K562 (cell line): Measurements from ENCODE around the gene SEC14L2. TPM values are rescaled to one million over a fixed set of nuclear protein-coding genes. Genes with fewer than 3 reads are reported as not detected.

ENCODE experiments used
- BMI1 ChIP-seq: fragments of 150-350 bp; IDR thresholded peaks from 2 replicates; pipeline ENCODE4 v1.6.1; 2014; ENCODE audit warnings: low read length
- CBFA2T3 ChIP-seq: fragments of 450-650 bp; IDR thresholded peaks from 2 replicates; pipeline ENCODE4 v1.6.1; 2017
- CCNT2 ChIP-seq: IDR thresholded peaks from 2 replicates; pipeline ENCODE4 v1.6.1; 2011; ENCODE audit warnings: borderline replicate concordance, low read depth, mild to moderate bottlenecking, moderate library complexity, mixed read lengths, low read length; ENCODE audit not compliant: insufficient read length; ENCODE audit errors: extremely low read depth
- CREM ChIP-seq: IDR thresholded peaks from 2 replicates; pipeline ENCODE4 v1.6.1; 2014; ENCODE audit warnings: antibody characterized with exemption, low read depth
- ETV1 ChIP-seq: fragments of 450-650 bp; conservative IDR thresholded peaks from 2 replicates; pipeline ENCODE4 v1.6.1; 2016; ENCODE audit warnings: missing genetic modification characterization, control low read depth, low read depth, missing compliant biosample characterization
- FOXJ2 ChIP-seq: fragments of 200-800 bp; sonication (Bioruptor generic); IDR thresholded peaks from 2 replicates; pipeline ENCODE4 v1.6.1; 2016; ENCODE audit warnings: missing genetic modification characterization, missing compliant biosample characterization
- KDM1A ChIP-seq, 2 experiments: fragments of 450-650 bp; IDR thresholded peaks; 2 replicates each; pipeline ENCODE4 v1.6.1; 2016; ENCODE audit warnings: mild to moderate bottlenecking in 2 of 2
- MAZ ChIP-seq, 2 experiments: fragments of 450-650 bp in 1 of 2; sonication (generic) in 1 of 2; formaldehyde crosslinking; IDR thresholded peaks in 1 of 2; conservative IDR thresholded peaks in 1 of 2; 2 replicates each; pipeline versions ENCODE4 v1.4.0 to v1.5.0; 2020; ENCODE audit warnings: mild to moderate bottlenecking in 1 of 2, missing genetic modification reagents in 1 of 2
- NFYB ChIP-seq: IDR thresholded peaks from 2 replicates; pipeline ENCODE4 v1.6.1; 2011; ENCODE audit warnings: mild to moderate bottlenecking, moderate library complexity; ENCODE audit not compliant: insufficient read length; ENCODE audit errors: extremely low read depth
- NRF1 ChIP-seq, 2 experiments: fragments of 450-650 bp; IDR thresholded peaks in 1 of 2; conservative IDR thresholded peaks in 1 of 2; 2 replicates each; pipeline ENCODE4 v1.6.1; 2014; ENCODE audit warnings: mild to moderate bottlenecking in 2 of 2
- PRMT5 ChIP-seq: sonication (generic); formaldehyde crosslinking; IDR thresholded peaks from 2 replicates; pipeline ENCODE4 v1.5.0; 2020; ENCODE audit warnings: missing genetic modification reagents
- SAP30 ChIP-seq: fragments of 200-600 bp; sonication (generic); IDR thresholded peaks from 2 replicates; pipeline ENCODE4 v1.6.1; 2012; ENCODE audit warnings: borderline replicate concordance, low read depth, mild to moderate bottlenecking, moderate library complexity, low read length, control low read depth, inconsistent platforms; ENCODE audit not compliant: insufficient read depth, poor library complexity, severe bottlenecking
- SIN3A ChIP-seq, 2 experiments: fragments of 150-350 bp in 1 of 2; IDR thresholded peaks; 2 replicates each; pipeline ENCODE4 v1.6.1; 2011 to 2016; ENCODE audit warnings: borderline replicate concordance in 2 of 2, low read depth in 2 of 2, low read length in 2 of 2, mild to moderate bottlenecking in 2 of 2, moderate library complexity in 2 of 2; ENCODE audit not compliant: control insufficient read depth in 1 of 2
- TCF3 ChIP-seq: sonication (generic); formaldehyde crosslinking; IDR thresholded peaks from 2 replicates; pipeline ENCODE4 v1.4.0; 2020; ENCODE audit warnings: mild to moderate bottlenecking, missing genetic modification reagents
- TFAP4 ChIP-seq: sonication (generic); formaldehyde crosslinking; IDR thresholded peaks from 2 replicates; pipeline ENCODE4 v1.8.0; 2022; ENCODE audit warnings: missing genetic modification reagents, mild to moderate bottlenecking, moderate library complexity, borderline replicate concordance
- ZBTB11 ChIP-seq, 3 experiments: fragments of 200-800 bp in 1 of 3; fragments of 250-450 bp in 1 of 3; fragments of 450-650 bp in 1 of 3; sonication (Bioruptor Pico) in 1 of 3; sonication (Bioruptor generic) in 1 of 3; formaldehyde crosslinking in 1 of 3; IDR thresholded peaks; 2 replicates each; pipeline versions ENCODE4 v1.6.1 to v1.8.0; 2016 to 2022; ENCODE audit warnings: mild to moderate bottlenecking in 2 of 3, missing genetic modification characterization in 2 of 3, missing compliant biosample characterization in 1 of 3, moderate library complexity in 1 of 3
- ZBTB17 ChIP-seq: fragments of 450-650 bp; formaldehyde crosslinking; IDR thresholded peaks from 2 replicates; pipeline ENCODE4 v1.4.0; 2020; ENCODE audit warnings: mild to moderate bottlenecking
- ZNF282 ChIP-seq: sonication (generic); formaldehyde crosslinking; IDR thresholded peaks from 2 replicates; pipeline ENCODE4 v1.8.1; 2023; ENCODE audit warnings: missing genetic modification reagents
- polyA plus RNA-seq, 8 experiments: library from polyadenylated mRNA; depleted of rRNA in 4 of 8; stranded (reverse) in 5 of 8; unstranded in 3 of 8; fragments of >200 nt; fragmentation: Nextera tagmentation in 2 of 8; fragmentation: Illumina TruSeq in 1 of 8; extraction: Ambion mirVana in 2 of 8; extraction: Trizol in 1 of 8; gene quantifications; 2 replicates each; pipeline versions ENCODE4 v1.2.1 to v1.2.3, GENCODE V29; 2011 to 2014; ENCODE audit warnings: inconsistent platforms in 1 of 8, missing spikeins in 1 of 8
- total RNA-seq, 7 experiments: library from RNA; depleted of rRNA in 6 of 7; stranded (reverse); fragments of >200 nt in 6 of 7; fragmentation: Illumina TruSeq in 2 of 7; extraction: Trizol in 2 of 7; gene quantifications; 2 replicates each; pipeline versions ENCODE4 v1.2.1 to v1.2.3, GENCODE V29; 2011 to 2021; ENCODE audit warnings: low replicate concordance in 1 of 7

The SEC14L2 gene
- total and polyA plus RNA-seq, 9 of the 15 experiments (the other 6 are each of a cell fraction or from before 2014, with no cell fraction given), result 0.03 to 0.17 (median 0.10) TPM

GRCh38 chr22:30425616-30426387 is 29.0 kb downstream of the SEC14L2 start, which contains the start of gene MTFP1 (continued):
- TF ChIP-seq TFAP4, result peak; percentile 47; the same call in 1 of the 2 replicates
- TF ChIP-seq CCNT2, result peak; percentile 38
- no peak for TF ChIP-seq BMI1
- TF ChIP-seq KDM1A (IDR thresholded peaks at IDR 0.05), result no peak; a peak in 1 of 4 replicates
- TF ChIP-seq ETV1, result no peak
- TF ChIP-seq FOXJ2 (tag), result no peak
- TF ChIP-seq ZBTB17 (CRISPR knock-in tag), result no peak
- TF ChIP-seq ZNF282 (CRISPR knock-in tag), result no peak
- no peak for TF ChIP-seq SAP30
- no peak for TF ChIP-seq TCF3 (CRISPR knock-in tag)
- TF ChIP-seq MAZ (CRISPR knock-in tag; conservative IDR thresholded peaks at IDR 0.05 in 1 of 2, IDR thresholded peaks at IDR 0.05 in 1 of 2), result peak in 1 of 2 experiments; percentile 54; a peak in 1 of 4 replicates
- 0 out of 6 replicates have a peak, but pooled peaks of 1 of the 3 experiments have one; percentile 19 for TF ChIP-seq ZBTB11 (CRISPR knock-in tag; IDR thresholded peaks at IDR 0.05)
- TF ChIP-seq CBFA2T3, result no peak
- TF ChIP-seq NFYB, result no peak
- TF ChIP-seq PRMT5 (CRISPR knock-in tag), result no peak
- TF ChIP-seq NRF1 (conservative IDR thresholded peaks at IDR 0.05 in 1 of 2, IDR thresholded peaks at IDR 0.05 in 1 of 2), result peak; percentile 39 to 45
- TF ChIP-seq CREM, result 0 out of 2 replicates have a peak, but pooled peaks have one; percentile 31
- no peak for TF ChIP-seq SIN3A (IDR thresholded peaks at IDR 0.05; ENCODE audit: borderline replicate concordance in 2 of 2, control insufficient read depth in 1 of 2, low read depth in 2 of 2, low read length in 2 of 2)
